ENCODE results near the gene SEMA7A.
"Not testable (repeated sequence)": the region's sequence is repeated elsewhere in the genome, so short reads cannot be mapped to it uniquely, and the experiment has no call there.

SEMA7A gene

GRCh38 chr15:74369084-74369745, 64.5 kb downstream of the SEMA7A start:
- no peak for DNase-seq

- DNase-seq: no peak
Measured at GRCh38 chr15:74368121-74368520, 65.6 kb downstream of the SEMA7A start.

- DNase-seq: no peak
Measured at GRCh38 chr15:74367296-74367854, 66.4 kb downstream of the SEMA7A start, which contains the start of gene CYP11A1. Gene CYP11A1, minus strand, starts transcription at chr15:74367646. Its CDS starts 61 bp downstream, at chr15:74367585.

- DNase-seq: no peak
Measured at GRCh38 chr15:74365598-74366445, 67.9 kb downstream of the SEMA7A start.

- DNase-seq: no peak
Measured at GRCh38 chr15:74364936-74365597, 68.7 kb downstream of the SEMA7A start.

GRCh38 chr15:74362482-74362881, 71.3 kb downstream of the SEMA7A start:
- no peak for DNase-seq

DNA sequence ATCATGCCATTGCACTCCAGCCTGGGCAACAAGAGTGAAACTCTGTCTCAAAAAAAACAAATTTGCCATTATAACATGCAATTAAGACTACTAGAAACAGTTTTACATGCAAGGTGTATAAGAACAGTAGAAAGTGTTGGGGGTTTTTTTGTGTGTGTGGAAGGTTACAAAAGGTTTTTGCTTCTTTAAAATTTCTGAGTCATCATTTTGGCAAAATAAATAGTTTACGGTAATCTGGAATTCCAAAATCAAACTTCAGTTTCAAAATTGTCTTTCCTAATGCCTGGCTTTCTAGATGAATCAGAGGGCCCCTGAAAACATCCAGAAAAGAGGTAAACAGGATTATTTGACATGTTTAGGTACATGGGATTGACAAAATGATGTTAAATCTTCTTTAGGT, 72.9 kb downstream of the SEMA7A start:
- not testable (repeated sequence) for DNase-seq

- not testable (repeated sequence) for DNase-seq
Measured at GRCh38 chr15:74359376-74359775, 74.4 kb downstream of the SEMA7A start.

Measured in NCI-H2171 (cell line).